OCI-LY1 (cell line): ENCODE results near the gene CFAP221.

Source experiments
- CTCF ChIP-seq: fragments of 200-600 bp; sonication (generic), shearing (Covaris generic); IDR thresholded peaks from 2 replicates; pipeline ENCODE4 v1.5.1; 2017; ENCODE audit warnings: mild to moderate bottlenecking, antibody characterized with exemption, low read length, moderate library complexity, mixed read lengths
- EZH2 ChIP-seq: fragments of 200-600 bp; sonication (generic), shearing (Covaris generic); IDR thresholded peaks from 2 replicates; pipeline ENCODE4 v1.8.0; 2017; ENCODE audit warnings: borderline replicate concordance, mixed run types, mild to moderate bottlenecking, antibody characterized with exemption, low read length, moderate library complexity, mixed read lengths

- TF ChIP-seq CTCF (no peak), EZH2 (no peak)
Observed at GRCh38 chr2:119699016-119699606, 154.9 kb downstream of the CFAP221 start.
